H9 (cell line): ENCODE results near the gene EPHA1. TPM values are rescaled to one million over a fixed set of nuclear protein-coding genes. Genes with fewer than 3 reads are reported as not detected.

ENCODE experiments used
- DNase-seq: peaks from one replicate; pipeline ENCODE4 v3.0.0-alpha.2; 2017
- H2AFZ ChIP-seq: one replicate; pipeline ENCODE4 v1.6.1; 2013; ENCODE audit warnings: mild to moderate bottlenecking, low read length, control low read depth, moderate library complexity
- H2AK5ac ChIP-seq: 2 replicates; pipeline ENCODE4 v1.6.1; 2013; ENCODE audit warnings: low read length, control low read depth, mixed read lengths; ENCODE audit not compliant: insufficient read length
- H2BK120ac ChIP-seq: one replicate; pipeline ENCODE4 v1.6.1; 2013; ENCODE audit warnings: low read depth, mild to moderate bottlenecking, low read length, control low read depth, inconsistent platforms; ENCODE audit not compliant: poor library complexity, severe bottlenecking
- H2BK12ac ChIP-seq: 2 replicates; pipeline ENCODE4 v1.6.1; 2013; ENCODE audit warnings: low read length, control low read depth, mixed read lengths, low read depth; ENCODE audit not compliant: insufficient read length
- H2BK15ac ChIP-seq: 2 replicates; pipeline ENCODE4 v1.6.1; 2013; ENCODE audit warnings: low read depth, low read length, control low read depth
- H2BK20ac ChIP-seq: one replicate; pipeline ENCODE4 v1.6.1; 2013; ENCODE audit warnings: low read depth, mild to moderate bottlenecking, low read length, control low read depth, inconsistent platforms; ENCODE audit not compliant: poor library complexity, severe bottlenecking
- H2BK5ac ChIP-seq: 2 replicates; pipeline ENCODE4 v1.6.1; 2013; ENCODE audit warnings: low read length, control low read depth, mixed read lengths; ENCODE audit not compliant: insufficient read length
- H3K14ac ChIP-seq: 2 replicates; pipeline ENCODE4 v1.6.1; 2013; ENCODE audit warnings: low read length, control low read depth; ENCODE audit not compliant: insufficient read depth
- H3K18ac ChIP-seq: 2 replicates; pipeline ENCODE4 v1.6.1; 2013; ENCODE audit warnings: low read depth, mild to moderate bottlenecking, mixed read lengths, low read length, control low read depth; ENCODE audit not compliant: insufficient read length
- H3K23ac ChIP-seq: 2 replicates; pipeline ENCODE4 v1.6.1; 2013; ENCODE audit warnings: low read length, control low read depth, mixed read lengths, low read depth; ENCODE audit not compliant: insufficient read length
- H3K23me2 ChIP-seq: 2 replicates; pipeline ENCODE4 v1.6.1; 2013; ENCODE audit warnings: low read depth, mild to moderate bottlenecking, mixed read lengths, low read length, control low read depth; ENCODE audit not compliant: insufficient read length, poor library complexity, severe bottlenecking
- H3K27ac ChIP-seq: 2 replicates; pipeline ENCODE4 v1.5.1; 2013; ENCODE audit warnings: low read length, control low read depth, mixed read lengths, low read depth; ENCODE audit not compliant: insufficient read length
- H3K27me3 ChIP-seq: 2 replicates; pipeline ENCODE4 v1.6.1; 2013; ENCODE audit warnings: low read length, control low read depth, inconsistent platforms; ENCODE audit not compliant: insufficient read depth
- H3K4ac ChIP-seq: 2 replicates; pipeline ENCODE4 v1.6.1; 2013; ENCODE audit warnings: low read depth, mild to moderate bottlenecking, control low read depth, inconsistent platforms, low read length, moderate library complexity
- H3K4me1 ChIP-seq: 2 replicates; pipeline ENCODE4 v1.6.1; 2013; ENCODE audit warnings: low read length, control low read depth, inconsistent platforms; ENCODE audit not compliant: insufficient read depth
- H3K4me2 ChIP-seq: 2 replicates; pipeline ENCODE4 v1.6.1; 2013; ENCODE audit warnings: low read length, control low read depth, mixed read lengths; ENCODE audit not compliant: insufficient read length, insufficient read depth
- H3K56ac ChIP-seq: 2 replicates; pipeline ENCODE4 v1.6.1; 2013; ENCODE audit warnings: low read depth, mild to moderate bottlenecking, mixed read lengths, low read length, control low read depth; ENCODE audit not compliant: insufficient read length
- H3K79me1 ChIP-seq: 2 replicates; pipeline ENCODE4 v1.6.1; 2013; ENCODE audit warnings: low read depth, mild to moderate bottlenecking, moderate library complexity, low read length, control low read depth, inconsistent platforms; ENCODE audit not compliant: insufficient read depth, poor library complexity, severe bottlenecking
- H3K79me2 ChIP-seq: 2 replicates; pipeline ENCODE4 v1.6.1; 2013; ENCODE audit warnings: low read length, control low read depth, inconsistent platforms; ENCODE audit not compliant: insufficient read depth
- H3K9ac ChIP-seq: 2 replicates; pipeline ENCODE4 v1.6.1; 2013; ENCODE audit warnings: low read length, control low read depth, mixed read lengths; ENCODE audit not compliant: insufficient read length; ENCODE audit errors: extremely low read depth
- H3K9me3 ChIP-seq: one replicate; pipeline ENCODE4 v1.6.1; 2013; ENCODE audit warnings: low read depth, low read length, inconsistent platforms; ENCODE audit not compliant: control insufficient read depth
- H3T11ph ChIP-seq: one replicate; pipeline ENCODE4 v1.6.1; 2013; ENCODE audit warnings: mild to moderate bottlenecking, low read length, control low read depth, inconsistent platforms
- H4K20me1 ChIP-seq: one replicate; pipeline ENCODE4 v1.6.1; 2013; ENCODE audit not compliant: control insufficient read depth, insufficient read length, insufficient read depth
- H4K5ac ChIP-seq: 2 replicates; pipeline ENCODE4 v1.6.1; 2013; ENCODE audit warnings: low read depth, mild to moderate bottlenecking, mixed read lengths, low read length, control low read depth; ENCODE audit not compliant: insufficient read length
- H4K8ac ChIP-seq: replicated peaks from 2 replicates; pipeline ENCODE4 v1.6.1; 2013; ENCODE audit warnings: low read length, control low read depth, mixed read lengths, low read depth; ENCODE audit not compliant: insufficient read length
- H4K91ac ChIP-seq: 2 replicates; pipeline ENCODE4 v1.6.1; 2013; ENCODE audit warnings: low read depth, mild to moderate bottlenecking, moderate library complexity, mixed read lengths, low read length, control low read depth; ENCODE audit not compliant: insufficient read length
- H3K27ac Mint-ChIP-seq, 3 experiments: 2 replicates in 2 of 3; 3 replicates in 1 of 3; pipeline ENCODE4 v1.8.0; 2020 to 2021; ENCODE audit warnings: mixed read lengths in 3 of 3, mild to moderate bottlenecking in 1 of 3, moderate library complexity in 1 of 3
- H3K27me3 Mint-ChIP-seq: 2 replicates; pipeline ENCODE4 v1.8.0; 2021; ENCODE audit warnings: low read depth, mild to moderate bottlenecking, moderate library complexity, mixed read lengths
- H3K36me3 Mint-ChIP-seq, 3 experiments: 2 replicates in 2 of 3; 3 replicates in 1 of 3; pipeline ENCODE4 v1.8.0; 2020 to 2021; ENCODE audit warnings: low read depth in 3 of 3, mixed read lengths in 3 of 3; ENCODE audit not compliant: insufficient read depth in 1 of 3
- H3K4me1 Mint-ChIP-seq, 2 experiments: 2 replicates each; pipeline ENCODE4 v1.8.0; 2020; ENCODE audit warnings: mixed read lengths in 2 of 2
- H3K4me3 Mint-ChIP-seq, 2 experiments: 2 replicates in 1 of 2; 3 replicates in 1 of 2; pipeline ENCODE4 v1.8.0; 2020 to 2021; ENCODE audit warnings: mild to moderate bottlenecking in 2 of 2, mixed read lengths in 2 of 2, moderate library complexity in 1 of 2
- H3K9me3 Mint-ChIP-seq, 2 experiments: 2 replicates in 1 of 2; 3 replicates in 1 of 2; pipeline ENCODE4 v1.8.0; 2020; ENCODE audit warnings: mild to moderate bottlenecking in 2 of 2, mixed read lengths in 2 of 2, moderate library complexity in 1 of 2
- WGBS: extraction: QIAGEN DNeasy Blood & Tissue Kit; methylation state at CpG from one replicate; pipeline ENCODE4 v1.1.7; 2013; ENCODE audit warnings: missing lambda C conversion rate, low lambda C conversion rate, mixed read lengths; ENCODE audit not compliant: insufficient read length; ENCODE audit errors: extremely low coverage; 5-methylcytosine and 5-hydroxymethylcytosine counted together
- total RNA-seq: library from RNA; stranded (reverse); gene quantifications from 2 replicates; pipeline ENCODE4 v1.2.1, GENCODE V29; 2021
- TF ChIP-seq, protein P1 (sequence below): fragments of 200-600 bp; sonication (generic); conservative IDR thresholded peaks from 3 replicates; pipeline ENCODE4 v1.8.0; 2021; ENCODE audit warnings: antibody characterized with exemption, mild to moderate bottlenecking

The EPHA1 gene
- total RNA-seq, 1 experiment from 2014 or later = 109 TPM

DNA sequence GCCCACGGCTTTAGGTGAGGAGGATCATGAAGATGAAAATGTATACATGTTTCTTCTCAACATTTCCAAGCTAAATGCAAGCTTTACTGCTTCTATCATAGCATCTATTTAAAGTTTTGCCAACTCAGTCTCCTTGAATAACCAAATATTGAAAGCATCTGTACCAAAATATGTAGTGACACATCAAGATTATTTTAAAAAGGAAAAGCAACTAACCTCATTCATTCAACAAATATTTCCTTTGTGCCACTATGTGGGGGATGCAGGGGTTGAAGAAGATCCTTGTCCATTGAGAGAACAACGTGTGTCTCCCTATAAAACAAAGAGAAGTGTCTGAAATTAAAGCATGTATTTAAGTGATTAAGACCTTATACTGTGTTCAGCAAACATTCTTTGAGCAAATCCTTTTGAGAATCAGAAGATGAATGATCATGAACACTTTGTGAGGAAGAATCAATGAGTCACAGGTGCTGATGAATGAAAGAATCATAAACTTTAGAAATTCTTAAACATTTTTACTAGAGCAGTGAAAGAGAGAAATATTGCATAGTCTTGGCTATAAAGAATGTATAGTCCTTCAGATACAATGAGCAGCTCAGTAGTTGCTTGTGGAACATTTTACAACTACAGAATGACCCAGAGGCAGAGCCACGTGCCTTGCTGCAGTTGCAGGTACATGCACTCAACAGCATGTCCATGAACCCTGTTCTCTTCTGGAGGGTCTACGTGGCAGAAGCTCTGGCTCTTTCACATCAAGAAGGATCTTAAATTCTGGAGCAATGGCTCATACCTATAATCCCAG, 48.5 kb upstream of the EPHA1 start:
- Mint-ChIP-seq H3K36me3 (peaks cover 2 to 15% (median 6%) of the 10 kb centered on the region in 3 experiments; a peak in 6 of 7 replicates), H3K27me3 (no peaks in the 10 kb centered on the region; the same call in 1 of the 2 replicates), H3K4me3 (no peak overlapping the region), H3K4me1 (peaks cover 4% of the 10 kb centered on the region in 2 experiments; a peak in 2 of 4 replicates), H3K9me3 (peaks cover 11 to 16% of the 10 kb centered on the region in 2 experiments), H3K27ac (no peak overlapping the region; a peak in 1 of 7 replicates)
- no peak overlapping the region for H2BK20ac ChIP-seq
- H2BK120ac ChIP-seq = no peak overlapping the region
- no peak overlapping the region for H4K8ac ChIP-seq
- no peak overlapping the region for H3K4me2 ChIP-seq
- H3K56ac ChIP-seq = no peak overlapping the region
- H3K4me1 ChIP-seq = no peaks in the 10 kb centered on the region
- peaks cover 4% of the 10 kb centered on the region for H3K9me3 ChIP-seq
- no peak overlapping the region for H3K18ac ChIP-seq
- no peak overlapping the region for H4K91ac ChIP-seq
- no CpG with 5 or more reads among the region's 4 CpGs for WGBS
- H2BK5ac ChIP-seq = no peak overlapping the region
- no peak overlapping the region for H2AFZ ChIP-seq
- no peaks in the 10 kb centered on the region for H3K23me2 ChIP-seq
- no peak overlapping the region for H4K5ac ChIP-seq
- H3K27ac ChIP-seq = no peak overlapping the region
- H3K4ac ChIP-seq = no peak overlapping the region
- no peaks in the 10 kb centered on the region for H3K79me2 ChIP-seq
- no peak overlapping the region for H3K23ac ChIP-seq
- no peak for DNase-seq
- no peak overlapping the region for H3T11ph ChIP-seq
- TF ChIP-seq, protein P1, sequence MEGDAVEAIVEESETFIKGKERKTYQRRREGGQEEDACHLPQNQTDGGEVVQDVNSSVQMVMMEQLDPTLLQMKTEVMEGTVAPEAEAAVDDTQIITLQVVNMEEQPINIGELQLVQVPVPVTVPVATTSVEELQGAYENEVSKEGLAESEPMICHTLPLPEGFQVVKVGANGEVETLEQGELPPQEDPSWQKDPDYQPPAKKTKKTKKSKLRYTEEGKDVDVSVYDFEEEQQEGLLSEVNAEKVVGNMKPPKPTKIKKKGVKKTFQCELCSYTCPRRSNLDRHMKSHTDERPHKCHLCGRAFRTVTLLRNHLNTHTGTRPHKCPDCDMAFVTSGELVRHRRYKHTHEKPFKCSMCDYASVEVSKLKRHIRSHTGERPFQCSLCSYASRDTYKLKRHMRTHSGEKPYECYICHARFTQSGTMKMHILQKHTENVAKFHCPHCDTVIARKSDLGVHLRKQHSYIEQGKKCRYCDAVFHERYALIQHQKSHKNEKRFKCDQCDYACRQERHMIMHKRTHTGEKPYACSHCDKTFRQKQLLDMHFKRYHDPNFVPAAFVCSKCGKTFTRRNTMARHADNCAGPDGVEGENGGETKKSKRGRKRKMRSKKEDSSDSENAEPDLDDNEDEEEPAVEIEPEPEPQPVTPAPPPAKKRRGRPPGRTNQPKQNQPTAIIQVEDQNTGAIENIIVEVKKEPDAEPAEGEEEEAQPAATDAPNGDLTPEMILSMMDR = no peak
- H2BK12ac ChIP-seq = no peak overlapping the region
- no peak overlapping the region for H2AK5ac ChIP-seq
- H2BK15ac ChIP-seq = no peak overlapping the region
- no peaks in the 10 kb centered on the region for H4K20me1 ChIP-seq
- H3K79me1 ChIP-seq = no peaks in the 10 kb centered on the region
- no peak overlapping the region for H3K9ac ChIP-seq
- H3K14ac ChIP-seq = no peak overlapping the region
- H3K27me3 ChIP-seq = no peaks in the 10 kb centered on the region
